GM19035 (cell line): ENCODE measurements around the gene TERC.
"Not testable (repeated sequence)": the region's sequence is repeated elsewhere in the genome, so short reads cannot be mapped to it uniquely, and the experiment has no call there.

Experiments
- ATAC-seq: cut with Tn5 transposase; IDR thresholded peaks from one replicate; pipeline ENCODE4 v1.9.1; 2021; ENCODE audit not compliant: unreplicated experiment

The TERC gene

GRCh38 chr3:169772305-169772896 is 7.5 kb upstream of the TERC start:
- peak; percentile 21 for ATAC-seq

DNA sequence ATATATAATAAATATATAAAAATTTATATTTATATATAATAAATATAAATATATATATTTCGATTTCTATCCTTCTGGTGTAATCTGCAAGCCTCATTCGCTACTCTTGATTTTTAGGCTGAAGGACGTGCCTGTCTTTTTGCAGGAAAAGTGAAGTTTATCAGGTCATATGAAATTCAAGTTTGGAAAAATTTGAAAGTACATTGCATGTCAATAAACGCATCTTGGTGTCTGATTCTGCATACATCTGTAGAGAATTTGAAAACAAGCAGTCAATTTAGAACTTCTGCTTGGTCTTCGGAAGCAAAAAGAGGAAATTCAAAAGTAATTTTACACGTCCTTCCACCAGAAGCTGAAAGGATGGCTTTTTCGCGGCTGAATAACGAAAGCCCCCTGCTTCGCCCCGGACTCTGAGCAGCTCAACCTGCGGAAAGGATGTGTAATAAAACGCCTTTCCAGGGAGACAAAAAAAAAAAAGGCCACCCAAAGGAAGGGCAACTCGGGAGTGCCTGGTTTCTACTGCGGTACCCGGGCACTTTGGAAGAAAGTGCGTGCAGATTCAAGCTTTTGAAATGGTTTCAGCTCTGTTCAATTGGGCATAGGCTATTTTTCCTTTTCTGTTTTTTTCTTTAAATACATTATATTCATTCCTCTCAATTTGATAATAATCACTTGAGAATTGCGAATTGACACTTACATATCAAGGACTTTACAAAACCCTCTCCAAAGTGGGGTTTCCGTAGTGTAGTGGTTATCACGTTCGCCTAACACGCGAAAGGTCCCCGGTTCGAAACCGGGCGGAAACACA is 6.8 kb upstream of the TERC start:
- ATAC-seq, result no peak

DNA sequence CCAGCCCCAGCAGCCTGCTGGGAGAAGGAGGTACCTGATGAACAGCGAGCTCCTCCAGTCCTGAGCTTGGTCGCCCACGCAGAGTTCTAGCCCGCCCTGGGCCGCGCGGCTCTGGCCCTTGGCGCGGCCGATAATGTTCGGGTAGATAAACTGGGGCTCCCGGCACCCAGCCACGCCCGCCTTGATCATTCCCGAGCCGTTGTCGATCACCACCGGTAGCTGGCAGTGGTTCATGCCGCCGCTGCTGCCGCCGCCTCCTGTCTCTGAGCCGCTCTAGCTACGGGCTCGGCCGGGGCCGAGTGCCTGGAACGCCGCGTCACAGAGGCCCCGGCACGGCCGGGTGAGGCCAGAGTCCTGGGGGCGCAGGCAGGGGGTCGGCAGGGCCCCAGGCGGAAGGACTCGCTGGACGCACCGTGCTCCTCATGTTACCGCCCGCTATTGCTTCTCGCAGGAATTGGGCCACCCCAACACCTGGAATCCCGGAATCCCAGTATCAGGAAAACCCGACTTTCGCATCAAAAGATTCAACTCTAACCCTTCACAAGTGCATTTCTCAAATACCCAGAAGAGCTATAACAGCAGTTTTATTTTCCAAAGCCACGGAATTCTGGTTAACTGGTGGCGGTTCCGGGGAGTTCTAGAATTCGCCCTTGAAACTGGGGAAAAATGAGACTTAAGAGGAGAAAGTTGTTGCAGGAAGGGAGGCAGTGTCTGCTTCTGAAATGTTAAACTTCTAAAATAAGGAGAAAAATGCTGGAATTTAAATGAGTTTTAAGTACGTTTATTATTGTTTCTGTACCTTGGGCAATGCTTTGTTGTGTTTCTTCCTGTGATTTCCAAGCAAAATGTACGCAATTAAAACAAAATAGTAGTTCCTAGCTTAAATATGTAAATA is 4.7 kb upstream of the TERC start, which contains the start of gene ACTRT3:
Gene ACTRT3 (minus strand): TSS at position 275 of the 895 bp plus-strand sequence. CDS start 41 bp downstream, at position 234.
- peak; percentile 15 for ATAC-seq

GRCh38 chr3:169764312-169764881 is 463 bp downstream of the TERC start:
- peak; percentile 44 for ATAC-seq

- ATAC-seq, result no peak
These were observed 4.4 kb downstream of the TERC start for GRCh38 chr3:169760479-169760878.

DNA sequence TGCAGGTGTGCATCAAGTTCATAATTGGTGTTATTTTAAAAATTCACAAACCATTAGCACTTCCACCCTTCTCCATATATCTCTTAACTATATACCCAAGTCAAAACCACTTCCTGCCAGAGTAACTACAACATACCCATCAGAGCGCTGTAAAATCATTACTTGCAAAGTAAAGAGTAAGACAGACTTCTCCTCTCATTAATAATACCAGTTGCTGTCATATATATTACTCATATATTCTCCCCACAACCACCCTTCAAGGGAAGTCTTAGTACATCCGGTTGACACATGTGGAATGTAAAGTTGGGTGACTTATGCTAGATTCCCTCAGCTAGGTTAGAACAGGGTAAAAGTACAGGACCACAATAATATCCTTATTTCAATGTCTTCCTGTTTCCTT is 5.6 kb downstream of the TERC start:
- no peak for ATAC-seq

- ATAC-seq, result no peak
These were observed 6.4 kb downstream of the TERC start for GRCh38 chr3:169758359-169758994.

DNA sequence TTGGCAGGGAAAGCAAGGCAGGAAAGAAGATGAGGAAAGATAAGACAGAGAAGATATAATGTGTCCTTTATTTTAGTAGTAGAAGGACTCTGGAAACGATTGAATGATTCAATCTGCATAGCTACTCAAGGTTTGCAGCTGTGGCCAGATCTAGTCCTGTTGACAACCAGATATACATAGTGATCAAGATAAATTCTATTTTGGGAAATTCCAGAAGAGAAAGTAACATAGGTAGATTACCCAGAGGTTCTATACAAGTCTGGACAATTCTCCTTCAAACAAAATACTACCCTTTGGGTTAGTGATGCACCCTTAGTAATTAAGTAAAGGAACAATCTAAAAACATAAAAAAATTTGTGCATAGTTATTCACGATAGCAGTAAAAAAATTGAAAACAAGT is 9.4 kb downstream of the TERC start:
- no peak for ATAC-seq

DNA sequence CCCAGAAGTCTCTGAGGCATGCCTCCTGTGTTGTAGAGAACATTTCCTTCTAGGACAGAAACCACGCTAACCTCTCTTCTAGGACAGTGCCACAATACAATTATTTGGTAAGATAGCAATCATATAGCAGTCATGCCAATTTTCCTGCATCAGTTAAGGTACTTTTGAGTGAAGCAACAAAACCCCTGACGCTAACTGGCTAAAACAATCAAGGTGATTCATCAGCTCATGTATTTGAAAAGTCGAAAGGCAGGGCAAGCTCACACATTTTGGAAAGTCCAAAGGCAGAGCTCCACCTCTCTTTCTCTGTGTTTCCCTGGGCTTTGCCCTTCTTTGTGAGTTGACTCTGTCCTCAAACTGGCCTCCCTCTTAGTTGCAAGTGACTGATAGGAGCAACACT is 10.1 kb downstream of the TERC start:
- no peak for ATAC-seq

GRCh38 chr3:169751875-169752274 is 13.0 kb downstream of the TERC start:
- ATAC-seq, result no peak

DNA sequence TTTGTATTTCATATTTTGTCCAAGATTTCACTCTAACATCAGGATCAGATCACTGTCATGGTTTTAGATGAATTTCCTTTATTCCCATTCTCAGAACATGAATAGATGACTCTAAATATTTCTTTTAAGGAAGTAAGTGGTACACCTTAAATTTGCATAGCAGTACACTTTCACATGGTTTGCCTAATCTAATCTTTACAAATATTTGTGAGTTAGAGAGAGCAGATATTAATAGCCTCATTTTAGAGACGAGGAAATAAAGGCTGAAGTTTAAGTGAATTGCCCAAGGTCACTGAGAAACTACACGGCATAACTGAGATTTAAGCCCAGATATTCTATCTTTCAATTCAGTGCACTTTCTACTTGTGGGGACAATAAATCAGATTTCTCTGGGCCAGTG is 14.2 kb downstream of the TERC start:
- no peak for ATAC-seq

DNA sequence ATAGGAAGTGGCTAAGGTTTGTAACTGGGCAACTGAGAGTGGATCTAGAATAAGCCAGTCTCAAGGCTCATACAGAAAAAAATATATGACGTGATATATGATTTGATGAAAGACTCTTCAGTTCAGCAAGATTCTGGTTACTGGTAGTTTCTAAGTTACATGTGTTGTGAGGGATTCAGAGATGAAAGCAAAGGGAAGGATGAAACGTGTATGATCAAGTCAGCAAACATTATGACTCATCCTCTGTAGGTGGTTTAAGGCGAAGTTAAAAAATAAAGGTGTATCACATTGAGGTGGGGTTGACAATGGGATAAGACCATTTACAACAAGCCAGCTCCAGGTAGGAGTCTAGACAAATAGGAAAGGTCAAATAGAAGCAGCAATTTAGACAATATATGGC is 16.2 kb downstream of the TERC start:
- no peak for ATAC-seq

DNA sequence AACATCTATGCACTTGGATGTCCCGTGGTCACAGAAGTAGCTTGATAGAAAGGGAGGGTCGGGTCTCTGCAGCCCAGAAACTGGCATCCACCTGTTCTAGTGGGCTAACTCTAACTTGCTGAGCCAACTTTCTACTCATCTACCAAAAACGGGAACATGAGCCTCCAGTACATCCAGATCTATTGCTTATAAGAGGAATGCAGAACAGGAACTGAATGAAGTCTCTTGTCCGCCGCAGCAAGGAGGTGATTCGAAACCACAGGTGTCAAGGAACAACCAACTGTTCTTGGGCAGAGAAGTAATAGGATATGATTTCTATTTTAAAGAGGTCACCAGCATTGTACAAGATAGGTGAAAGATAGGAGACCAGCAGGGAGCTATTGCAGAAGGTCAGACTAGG is 17.9 kb downstream of the TERC start:
- no peak for ATAC-seq

GRCh38 chr3:169744366-169745054 is 20.4 kb downstream of the TERC start:
- ATAC-seq, result no peak

DNA sequence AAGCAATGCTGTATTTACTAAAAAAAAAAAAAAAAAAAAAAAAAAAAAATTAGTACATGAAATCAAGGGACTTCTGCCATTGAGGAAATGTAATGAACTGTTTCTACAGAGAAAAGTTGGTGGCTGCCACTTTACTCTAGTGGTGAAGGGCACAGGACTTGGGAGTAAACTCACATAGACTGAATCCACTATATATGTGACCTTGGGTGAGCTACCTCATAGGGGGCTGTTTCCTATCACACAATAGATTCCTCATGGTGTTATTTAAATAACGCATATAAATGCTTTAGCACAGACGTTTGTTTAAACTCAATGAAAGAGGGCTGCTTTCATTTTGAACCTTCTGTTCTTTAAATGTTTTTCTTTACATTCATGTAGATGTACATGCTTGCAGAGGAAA is 25.8 kb downstream of the TERC start:
- no peak for ATAC-seq

DNA sequence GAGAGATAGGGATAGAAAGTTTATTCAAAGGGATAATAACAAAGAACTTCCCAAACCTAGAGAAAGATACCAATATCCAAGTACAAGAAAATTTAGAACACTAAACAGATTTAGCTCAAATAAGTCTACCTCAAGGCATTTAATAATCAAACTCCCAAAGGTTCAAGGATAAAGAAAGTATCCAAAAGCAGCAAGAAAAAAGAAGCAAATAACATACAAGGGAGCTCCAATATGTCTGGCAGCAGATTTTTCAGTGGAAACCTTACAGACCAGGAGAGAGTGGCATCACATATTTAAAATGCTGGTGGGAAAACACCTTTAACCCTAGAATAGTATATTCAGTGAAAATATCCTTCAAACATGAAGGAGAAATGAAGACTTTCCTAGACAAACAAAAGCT is 33.0 kb downstream of the TERC start:
- not testable (repeated sequence) for ATAC-seq

GRCh38 chr3:169722724-169723123 is 42.1 kb downstream of the TERC start:
- no peak for ATAC-seq

GRCh38 chr3:169718415-169718814 is 46.4 kb downstream of the TERC start:
- ATAC-seq, result not testable (repeated sequence)
